AG04449 (cell line): Measurements from ENCODE around the gene VSX2.
"Not testable (repeated sequence)": the region's sequence is repeated elsewhere in the genome, so short reads cannot be mapped to it uniquely, and the experiment has no call there.

Experiments used
- CTCF ChIA-PET: fragments of 350-600 bp; formaldehyde crosslinking; extraction: SDS; loops from one replicate; lab custom pipeline; 2021; ENCODE audit warnings: antibody characterized with exemption; lab: Yijun Ruan, JAX
- POLR2A ChIA-PET: fragments of 400-600, 350-600 bp; formaldehyde crosslinking; extraction: SDS; loops from one replicate; lab custom pipeline; 2020; ENCODE audit warnings: antibody characterized with exemption, inconsistent platforms; lab: Yijun Ruan, JAX
- DNase-seq: peaks from one replicate; pipeline ENCODE4 v3.0.0-alpha.2; 2010; ENCODE audit warnings: low read depth, low spot score
- H3K4me3 ChIP-seq: 2 replicates; pipeline ENCODE4 v1.5.1; 2011; ENCODE audit warnings: low read depth, mild to moderate bottlenecking, control low read depth, low read length
- TF ChIP-seq, protein P1 (sequence below): IDR thresholded peaks from one replicate; pipeline ENCODE4 v1.5.1; 2011; ENCODE audit warnings: mild to moderate bottlenecking, moderate library complexity, low read length, control low read depth, inconsistent platforms; ENCODE audit not compliant: insufficient read depth; ENCODE audit errors: missing control alignments

The VSX2 gene

GRCh38 chr14:74265301-74265965, 26.2 kb downstream of the VSX2 start:
- CTCF ChIA-PET = interaction anchor here (0.9 to 7.4 kb wide), 2 partner anchors 9 to 14 kb away, joined by 3 to 101 read pairs; no protein-coding TSS in a partner anchor
- H3K4me3 ChIP-seq = no peak overlapping the region
- POLR2A ChIA-PET = no interaction called here
- TF ChIP-seq, protein P1, sequence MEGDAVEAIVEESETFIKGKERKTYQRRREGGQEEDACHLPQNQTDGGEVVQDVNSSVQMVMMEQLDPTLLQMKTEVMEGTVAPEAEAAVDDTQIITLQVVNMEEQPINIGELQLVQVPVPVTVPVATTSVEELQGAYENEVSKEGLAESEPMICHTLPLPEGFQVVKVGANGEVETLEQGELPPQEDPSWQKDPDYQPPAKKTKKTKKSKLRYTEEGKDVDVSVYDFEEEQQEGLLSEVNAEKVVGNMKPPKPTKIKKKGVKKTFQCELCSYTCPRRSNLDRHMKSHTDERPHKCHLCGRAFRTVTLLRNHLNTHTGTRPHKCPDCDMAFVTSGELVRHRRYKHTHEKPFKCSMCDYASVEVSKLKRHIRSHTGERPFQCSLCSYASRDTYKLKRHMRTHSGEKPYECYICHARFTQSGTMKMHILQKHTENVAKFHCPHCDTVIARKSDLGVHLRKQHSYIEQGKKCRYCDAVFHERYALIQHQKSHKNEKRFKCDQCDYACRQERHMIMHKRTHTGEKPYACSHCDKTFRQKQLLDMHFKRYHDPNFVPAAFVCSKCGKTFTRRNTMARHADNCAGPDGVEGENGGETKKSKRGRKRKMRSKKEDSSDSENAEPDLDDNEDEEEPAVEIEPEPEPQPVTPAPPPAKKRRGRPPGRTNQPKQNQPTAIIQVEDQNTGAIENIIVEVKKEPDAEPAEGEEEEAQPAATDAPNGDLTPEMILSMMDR = no peak
- no peak for DNase-seq

GRCh38 chr14:74267588-74267987, 28.3 kb downstream of the VSX2 start:
- TF ChIP-seq, protein P1 = no peak
- H3K4me3 ChIP-seq = no peak overlapping the region
- ChIA-PET POLR2A (no interaction called here), CTCF (interaction anchor here (1.1 to 7.4 kb wide), 5 partner anchors 11 to 159 kb away, joined by 3 to 101 read pairs (median 6); no protein-coding TSS in a partner anchor)
- DNase-seq = no peak

DNA sequence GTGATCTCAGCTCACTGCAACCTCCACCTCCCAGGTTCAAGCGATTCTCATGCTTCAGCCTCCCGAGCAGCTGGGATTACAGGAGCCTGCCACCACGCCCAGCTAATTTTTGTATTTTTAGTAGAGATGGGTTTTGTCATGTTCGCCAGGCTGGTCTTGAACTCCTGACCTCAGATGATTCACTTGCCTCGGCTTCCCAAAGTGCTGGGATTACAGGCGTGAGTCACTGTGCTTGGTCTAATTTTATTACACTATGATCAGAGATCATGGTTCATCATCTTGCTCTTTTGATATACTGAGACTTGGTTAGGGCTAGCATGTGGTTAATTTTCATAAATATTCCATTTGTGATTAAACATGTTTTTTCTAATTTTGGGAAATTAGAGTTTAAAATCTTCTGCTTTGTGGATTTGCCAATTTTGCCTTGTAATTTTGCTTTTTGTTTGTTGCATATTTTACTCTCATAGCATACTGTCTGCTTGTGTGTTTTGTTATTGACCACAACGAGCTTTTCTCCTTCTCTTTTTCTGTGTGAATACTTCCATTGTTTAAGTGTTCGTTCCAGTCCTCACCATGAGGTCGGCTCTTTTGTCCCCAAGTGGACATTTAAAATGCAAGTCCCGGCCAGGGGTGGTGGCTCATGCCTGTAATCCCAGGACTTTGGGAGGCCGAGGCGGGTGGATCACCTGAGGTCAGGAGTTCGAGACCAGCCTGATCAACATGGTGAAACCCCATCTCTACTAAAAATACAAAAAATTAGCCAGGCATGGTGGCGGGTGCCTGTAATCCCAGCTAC, 31.3 kb downstream of the VSX2 start:
- ChIA-PET CTCF (interaction anchor here (0.8 to 7.4 kb wide), 7 partner anchors 9 to 61 kb away, joined by 3 to 101 read pairs (median 4); no protein-coding TSS in a partner anchor), POLR2A (interaction anchor here (0.6 to 0.7 kb wide), 2 partner anchors 8 to 256 kb away, joined by 3 to 4 read pairs; no protein-coding TSS in a partner anchor)
- DNase-seq, H3K4me3 ChIP-seq: not testable (repeated sequence)

- DNase-seq = no peak
- ChIA-PET POLR2A (interaction anchor here (0.6 kb wide), 1 partner anchor 257 kb away, joined by 4 read pairs; no protein-coding TSS in a partner anchor), CTCF (interaction anchor here (1.6 to 7.4 kb wide), 4 partner anchors 9 to 19 kb away, joined by 4 to 101 read pairs (median 7); no protein-coding TSS in a partner anchor)
- no peak overlapping the region for H3K4me3 ChIP-seq
- TF ChIP-seq, protein P1 = no peak
These were observed 32.1 kb downstream of the VSX2 start for GRCh38 chr14:74271365-74271764.

DNA sequence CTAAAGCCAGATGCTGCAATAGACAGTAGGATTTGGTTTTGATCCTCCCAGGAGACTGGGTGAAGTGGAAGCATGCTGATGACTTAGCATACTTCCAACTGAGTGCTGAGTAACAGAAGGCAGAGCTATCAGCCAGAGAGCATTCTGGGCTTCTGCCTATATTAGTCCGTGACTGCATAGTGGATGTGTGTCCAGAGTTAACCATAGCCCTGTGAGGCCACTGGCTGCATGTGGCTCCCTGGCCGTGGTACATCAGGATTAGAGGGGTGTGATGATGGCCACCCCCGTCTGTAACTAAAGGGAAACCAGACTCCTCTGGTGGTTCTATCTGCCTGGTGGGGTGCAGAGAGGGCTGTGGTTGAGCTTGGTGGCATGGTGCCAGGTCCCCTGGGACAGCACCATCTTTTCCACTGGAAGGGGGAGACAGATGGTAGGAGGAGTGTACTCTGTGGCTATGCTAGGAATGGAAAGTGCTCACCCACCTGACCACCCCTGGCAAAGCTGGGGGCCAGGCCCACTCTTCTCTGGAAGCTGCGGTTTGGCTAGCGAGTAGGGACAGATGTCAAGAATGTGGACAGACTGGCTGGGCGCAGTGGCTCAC, 36.1 kb downstream of the VSX2 start:
- peak; percentile 59 for DNase-seq
- TF ChIP-seq, protein P1 = no peak

GRCh38 chr14:74278080-74278479, 38.8 kb downstream of the VSX2 start:
- H3K4me3 ChIP-seq = no peak overlapping the region
- DNase-seq = no peak
- TF ChIP-seq, protein P1 = no peak
- POLR2A ChIA-PET = interaction anchor here (0.6 kb wide), 1 partner anchor 8 kb away, joined by 3 read pairs; no protein-coding TSS in a partner anchor
- CTCF ChIA-PET = interaction anchor here (0.6 to 15.2 kb wide), 6 partner anchors 8 to 166 kb away, joined by 3 to 221 read pairs (median 3); partner anchors contain the start of gene ABCD4

More for the DNA sequence above, 36.1 kb downstream of the VSX2 start:
- CTCF ChIA-PET = interaction anchor here (0.9 to 15.2 kb wide), 5 partner anchors 18 to 264 kb away, joined by 3 to 221 read pairs (median 6); partner anchors contain the start of gene ABCD4
- POLR2A ChIA-PET = interaction anchor here (0.5 kb wide), 1 partner anchor 57 kb away, joined by 3 read pairs; no protein-coding TSS in a partner anchor
- H3K4me3 ChIP-seq = no peak overlapping the region
